ENCODE results near the gene GALNT2.

DNA sequence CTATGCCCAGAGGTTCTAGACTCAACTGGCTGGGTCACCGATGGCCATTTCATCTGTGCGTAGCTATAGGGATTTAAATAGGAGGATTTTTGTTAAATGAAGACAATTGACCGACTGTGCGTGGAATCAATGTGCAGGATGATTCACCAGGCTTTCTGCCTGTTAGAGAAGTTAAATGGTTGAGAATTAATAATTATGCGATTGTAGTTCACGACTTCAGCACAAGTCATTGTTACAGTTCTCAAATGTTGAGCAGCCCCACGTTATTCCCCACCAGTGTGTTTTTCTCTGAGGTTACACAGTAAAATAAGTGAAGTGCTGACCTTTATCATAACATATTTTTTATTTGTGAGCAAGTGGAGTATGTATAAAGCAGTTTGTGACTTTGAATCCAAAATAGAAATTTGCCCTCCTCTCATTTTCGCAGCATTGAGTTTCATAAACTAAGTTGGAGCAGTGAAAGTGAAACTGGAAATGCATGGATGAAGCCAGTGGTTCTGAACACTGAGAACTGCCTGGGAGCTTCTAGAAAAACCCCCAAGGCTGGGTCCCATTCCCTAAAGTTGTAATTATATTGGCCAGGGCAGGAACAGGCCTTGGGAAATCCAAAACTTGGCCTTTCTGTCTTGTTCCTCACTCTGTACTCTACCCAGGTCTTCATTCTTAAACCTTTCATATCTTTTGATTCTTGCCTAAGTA, 102.6 kb downstream of the GALNT2 start:
- TF ChIP-seq POLR2A (IDR thresholded peaks at IDR 0.05; ENCODE audit: low read depth, low read length) (no peak), PAX5 (IDR thresholded peaks at IDR 0.05; ENCODE audit: insufficient read depth, low read length, severe bottlenecking) (no peak), POLR2AphosphoS5 (IDR thresholded peaks at IDR 0.05; ENCODE audit: low read depth, low read length) (no peak), TAF1 (IDR thresholded peaks at IDR 0.05; ENCODE audit: low read depth, low read length) (no peak), SPI1 (IDR thresholded peaks at IDR 0.05; ENCODE audit: low read depth, low read length) (no peak)
